SH-SY5Y (cell line): ENCODE results near the gene GPR62.

Experiments
- GATA2 ChIP-seq: IDR thresholded peaks from 2 replicates; pipeline ENCODE4 v1.6.1; 2011; ENCODE audit warnings: mild to moderate bottlenecking, low read depth, low read length
- GATA3 ChIP-seq: IDR thresholded peaks from 2 replicates; pipeline ENCODE4 v1.6.1; 2011; ENCODE audit warnings: low read depth, mild to moderate bottlenecking, low read length, moderate library complexity

- TF ChIP-seq GATA3, result no peak
- TF ChIP-seq GATA2, result no peak
Observed at GRCh38 chr3:51954105-51954504, 1.1 kb upstream of the GPR62 start.
